ENCODE data around the gene SLITRK3.

DNA sequence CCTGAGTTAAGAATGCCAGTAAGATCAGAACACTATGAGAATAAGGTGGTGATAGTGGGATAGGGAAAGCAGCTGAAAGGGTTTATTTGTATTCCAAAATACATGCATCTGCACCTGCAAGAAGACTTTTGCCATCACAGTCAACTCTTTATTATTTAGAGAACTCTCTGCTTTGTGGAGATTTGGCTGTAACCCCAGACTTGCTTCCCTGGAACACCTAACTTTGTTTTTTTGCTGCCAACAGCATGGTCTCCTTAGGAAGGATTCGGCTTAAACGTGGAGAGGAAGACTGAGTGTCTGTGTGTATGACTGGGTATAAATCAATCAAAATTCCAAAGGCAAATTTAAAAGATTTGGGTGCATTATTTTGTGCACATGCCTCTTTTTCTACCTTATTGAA, 21.6 kb upstream of the SLITRK3 start:
- TF ChIP-seq, protein P1, sequence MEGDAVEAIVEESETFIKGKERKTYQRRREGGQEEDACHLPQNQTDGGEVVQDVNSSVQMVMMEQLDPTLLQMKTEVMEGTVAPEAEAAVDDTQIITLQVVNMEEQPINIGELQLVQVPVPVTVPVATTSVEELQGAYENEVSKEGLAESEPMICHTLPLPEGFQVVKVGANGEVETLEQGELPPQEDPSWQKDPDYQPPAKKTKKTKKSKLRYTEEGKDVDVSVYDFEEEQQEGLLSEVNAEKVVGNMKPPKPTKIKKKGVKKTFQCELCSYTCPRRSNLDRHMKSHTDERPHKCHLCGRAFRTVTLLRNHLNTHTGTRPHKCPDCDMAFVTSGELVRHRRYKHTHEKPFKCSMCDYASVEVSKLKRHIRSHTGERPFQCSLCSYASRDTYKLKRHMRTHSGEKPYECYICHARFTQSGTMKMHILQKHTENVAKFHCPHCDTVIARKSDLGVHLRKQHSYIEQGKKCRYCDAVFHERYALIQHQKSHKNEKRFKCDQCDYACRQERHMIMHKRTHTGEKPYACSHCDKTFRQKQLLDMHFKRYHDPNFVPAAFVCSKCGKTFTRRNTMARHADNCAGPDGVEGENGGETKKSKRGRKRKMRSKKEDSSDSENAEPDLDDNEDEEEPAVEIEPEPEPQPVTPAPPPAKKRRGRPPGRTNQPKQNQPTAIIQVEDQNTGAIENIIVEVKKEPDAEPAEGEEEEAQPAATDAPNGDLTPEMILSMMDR (IDR thresholded peaks at IDR 0.05 in 2 of 3, conservative IDR thresholded peaks at IDR 0.05 in 1 of 3; ENCODE audit: borderline replicate concordance in 1 of 3, insufficient read depth in 1 of 3, low read depth in 2 of 3, low read length in 2 of 3), result no peak
- no peak for TF ChIP-seq SP1 (IDR thresholded peaks at IDR 0.05; ENCODE audit: low read depth)
- TF ChIP-seq POLR2AphosphoS5 (IDR thresholded peaks at IDR 0.05; ENCODE audit: low read depth, low read length), result no peak
